WTC11 (cell line): Measurements from ENCODE around the gene MFSD2A. TPM values are rescaled to one million over a fixed set of nuclear protein-coding genes. Genes with fewer than 3 reads are reported as not detected.

Source experiments
- ATAC-seq: fragments of 200-7000 bp; cut with Tn5 transposase; 2 replicates; pipeline ENCODE4 v1.10.0; 2021; ENCODE audit warnings: mild to moderate bottlenecking, moderate library complexity
- CTCF ChIA-PET: fragments of 300-600 bp; sonication (Branson Sonifier 250); formaldehyde crosslinking; loops from one replicate; lab custom pipeline; 2021; ENCODE audit warnings: antibody characterized with exemption; lab: Charles Lee
- POLR2A ChIA-PET: fragments of 350-600 bp; sonication (Branson Sonifier 250); formaldehyde crosslinking; loops from one replicate; lab custom pipeline; 2021; ENCODE audit warnings: antibody characterized with exemption; lab: Charles Lee
- DNase-seq: peaks from one replicate; pipeline ENCODE4 v3.0.0; 2021; ENCODE audit warnings: low spot score
- H3K27ac Mint-ChIP-seq: 2 replicates; pipeline ENCODE4 v1.8.0; 2021; ENCODE audit warnings: mixed read lengths
- H3K27me3 Mint-ChIP-seq: 2 replicates; pipeline ENCODE4 v1.8.0; 2021; ENCODE audit warnings: low read depth, mild to moderate bottlenecking, moderate library complexity, mixed read lengths
- H3K36me3 Mint-ChIP-seq: 2 replicates; pipeline ENCODE4 v1.8.0; 2021; ENCODE audit warnings: mixed read lengths
- H3K4me1 Mint-ChIP-seq: 2 replicates; pipeline ENCODE4 v1.8.0; 2022; ENCODE audit warnings: mixed read lengths
- H3K4me3 Mint-ChIP-seq: 2 replicates; pipeline ENCODE4 v1.8.0; 2021; ENCODE audit warnings: mild to moderate bottlenecking, moderate library complexity, mixed read lengths
- H3K9me3 Mint-ChIP-seq: 2 replicates; pipeline ENCODE4 v1.8.0; 2021; ENCODE audit warnings: mixed read lengths
- ATF1 ChIP-seq: sonication (generic); formaldehyde crosslinking; IDR thresholded peaks from 2 replicates; pipeline ENCODE4 v1.8.1; 2023; ENCODE audit warnings: mild to moderate bottlenecking, moderate library complexity, missing genetic modification reagents
- ATF2 ChIP-seq: sonication (generic); formaldehyde crosslinking; IDR thresholded peaks from 2 replicates; pipeline ENCODE4 v1.8.1; 2022; ENCODE audit warnings: low read depth, missing genetic modification reagents, borderline replicate concordance
- ATF3 ChIP-seq: sonication (generic); formaldehyde crosslinking; conservative IDR thresholded peaks from 2 replicates; pipeline ENCODE4 v1.8.1; 2022; ENCODE audit warnings: mild to moderate bottlenecking, missing genetic modification reagents
- CBFB ChIP-seq: sonication (generic); formaldehyde crosslinking; IDR thresholded peaks from 2 replicates; pipeline ENCODE4 v1.8.1; 2022; ENCODE audit warnings: mild to moderate bottlenecking, low read depth, missing genetic modification reagents
- E2F1 ChIP-seq: sonication (generic); formaldehyde crosslinking; IDR thresholded peaks from 2 replicates; pipeline ENCODE4 v1.8.0; 2022; ENCODE audit warnings: mild to moderate bottlenecking, missing genetic modification reagents
- EMX1 ChIP-seq: fragments of 250-450 bp; sonication (Bioruptor Pico); IDR thresholded peaks from 2 replicates; pipeline ENCODE4 v1.8.0; 2021; ENCODE audit warnings: mild to moderate bottlenecking
- ERG ChIP-seq: fragments of 250-450 bp; sonication (Bioruptor Pico); IDR thresholded peaks from 2 replicates; pipeline ENCODE4 v1.8.0; 2021; ENCODE audit warnings: mild to moderate bottlenecking
- FOXJ3 ChIP-seq: sonication (generic); formaldehyde crosslinking; IDR thresholded peaks from 2 replicates; pipeline ENCODE4 v1.9.0; 2021; ENCODE audit warnings: missing genetic modification reagents, mild to moderate bottlenecking, borderline replicate concordance
- FOXP1 ChIP-seq: sonication (generic); formaldehyde crosslinking; IDR thresholded peaks from 2 replicates; pipeline ENCODE4 v1.8.0; 2022; ENCODE audit warnings: missing genetic modification reagents, mild to moderate bottlenecking, moderate library complexity, borderline replicate concordance
- NFYB ChIP-seq: sonication (generic); formaldehyde crosslinking; conservative IDR thresholded peaks from 2 replicates; pipeline ENCODE4 v1.8.0; 2022; ENCODE audit warnings: low read depth, missing genetic modification reagents
- NR1H2 ChIP-seq: sonication (generic); formaldehyde crosslinking; IDR thresholded peaks from 2 replicates; pipeline ENCODE4 v1.9.0; 2021; ENCODE audit warnings: mild to moderate bottlenecking, moderate library complexity, missing genetic modification reagents
- NR2C2 ChIP-seq: sonication (generic); formaldehyde crosslinking; IDR thresholded peaks from 2 replicates; pipeline ENCODE4 v1.8.0; 2022; ENCODE audit warnings: mild to moderate bottlenecking, missing genetic modification reagents
- NR3C1 ChIP-seq: sonication (generic); formaldehyde crosslinking; conservative IDR thresholded peaks from 2 replicates; pipeline ENCODE4 v1.8.1; 2023; ENCODE audit warnings: low read depth, mild to moderate bottlenecking, missing genetic modification reagents
- OVOL2 ChIP-seq: fragments of 250-450 bp; sonication (Bioruptor Pico); IDR thresholded peaks from 2 replicates; pipeline ENCODE4 v1.9.0; 2021; ENCODE audit warnings: mild to moderate bottlenecking, borderline replicate concordance
- RELA ChIP-seq: sonication (generic); formaldehyde crosslinking; IDR thresholded peaks from 2 replicates; pipeline ENCODE4 v1.8.1; 2022; ENCODE audit warnings: missing genetic modification reagents, mild to moderate bottlenecking, borderline replicate concordance
- SMAD4 ChIP-seq: sonication (generic); formaldehyde crosslinking; IDR thresholded peaks from 2 replicates; pipeline ENCODE4 v1.8.0; 2022; ENCODE audit warnings: mild to moderate bottlenecking, missing genetic modification reagents
- STAT6 ChIP-seq: sonication (generic); formaldehyde crosslinking; conservative IDR thresholded peaks from 2 replicates; pipeline ENCODE4 v1.8.1; 2023; ENCODE audit warnings: mild to moderate bottlenecking, low read depth, missing genetic modification reagents, moderate library complexity
- USF2 ChIP-seq: sonication (generic); formaldehyde crosslinking; IDR thresholded peaks from 2 replicates; pipeline ENCODE4 v1.8.1; 2023; ENCODE audit warnings: mild to moderate bottlenecking, missing genetic modification reagents, moderate library complexity
- ZMAT4 ChIP-seq: fragments of 250-450 bp; sonication (Bioruptor Pico); IDR thresholded peaks from 2 replicates; pipeline ENCODE4 v1.9.0; 2021; ENCODE audit warnings: mild to moderate bottlenecking
- ZNF121 ChIP-seq: sonication (generic); formaldehyde crosslinking; IDR thresholded peaks from 2 replicates; pipeline ENCODE4 v1.8.0; 2023; ENCODE audit warnings: missing genetic modification reagents
- ZNF263 ChIP-seq: sonication (generic); formaldehyde crosslinking; IDR thresholded peaks from 2 replicates; pipeline ENCODE4 v1.8.1; 2022; ENCODE audit warnings: low read depth, mild to moderate bottlenecking, moderate library complexity, missing genetic modification reagents
- ZNF317 ChIP-seq: sonication (generic); formaldehyde crosslinking; IDR thresholded peaks from 2 replicates; pipeline ENCODE4 v1.8.1; 2023; ENCODE audit warnings: low read depth, mild to moderate bottlenecking, moderate library complexity, missing genetic modification reagents, borderline replicate concordance
- ZNF671 ChIP-seq: fragments of 250-450 bp; sonication (Bioruptor Pico); IDR thresholded peaks from 2 replicates; pipeline ENCODE4 v1.8.0; 2021; ENCODE audit warnings: mild to moderate bottlenecking
- total RNA-seq: library from RNA; stranded (reverse); gene quantifications from 3 replicates; pipeline ENCODE4 v1.2.3, GENCODE V29; 2021

MFSD2A gene
- total RNA-seq, 1 experiment from 2014 or later: 14.0 TPM

GRCh38 chr1:39943471-39944290 is 11.3 kb upstream of the MFSD2A start (continued):
- TF ChIP-seq OVOL2 (CRISPR knock-in tag): no peak
- TF ChIP-seq ATF1 (CRISPR knock-in tag): no peak
- no peak for TF ChIP-seq NR1H2 (CRISPR knock-in tag)
- TF ChIP-seq ERG (CRISPR knock-in tag): no peak
- TF ChIP-seq SMAD4: no peak
- no peak for TF ChIP-seq ZNF263 (CRISPR knock-in tag)

- DNase-seq: no peak
- ChIA-PET CTCF (interaction anchor here (1.8 kb wide), 1 partner anchor 25 kb away, joined by 7 read pairs; no protein-coding TSS in a partner anchor), POLR2A (no interaction called here)
- TF ChIP-seq ZNF317 (CRISPR knock-in tag) (no peak), ATF3 (CRISPR knock-in tag) (no peak), EMX1 (CRISPR knock-in tag) (no peak), NFYB (CRISPR knock-in tag) (no peak), STAT6 (CRISPR knock-in tag) (no peak), USF2 (CRISPR knock-in tag) (no peak), NR1H2 (CRISPR knock-in tag) (no peak), NR3C1 (CRISPR knock-in tag) (no peak), ZMAT4 (CRISPR knock-in tag) (no peak), FOXJ3 (CRISPR knock-in tag) (no peak), ERG (CRISPR knock-in tag) (no peak), RELA (CRISPR knock-in tag) (no peak), ZNF671 (CRISPR knock-in tag) (no peak), E2F1 (CRISPR knock-in tag) (no peak), ZNF121 (CRISPR knock-in tag) (no peak), FOXP1 (CRISPR knock-in tag) (no peak), ATF2 (CRISPR knock-in tag) (no peak), NR2C2 (CRISPR knock-in tag) (no peak), CBFB (CRISPR knock-in tag) (no peak)
- Mint-ChIP-seq H3K4me3 (no peak overlapping the region), H3K4me1 (peaks cover 22% of the 10 kb centered on the region), H3K27me3 (peaks cover 4% of the 10 kb centered on the region; the same call in 1 of the 2 replicates), H3K36me3 (no peaks in the 10 kb centered on the region), H3K9me3 (no peaks in the 10 kb centered on the region), H3K27ac (no peak overlapping the region)
- ATAC-seq: no peak
Measured at GRCh38 chr1:39944410-39945112, 10.4 kb upstream of the MFSD2A start.
